Measurements from ENCODE around the gene CYTIP. TPM values are rescaled to one million over a fixed set of nuclear protein-coding genes. Genes with fewer than 3 reads are reported as not detected.
"Not testable (repeated sequence)": the region's sequence is repeated elsewhere in the genome, so short reads cannot be mapped to it uniquely, and the experiment has no call there.

CYTIP gene
- total RNA-seq, 2 donors from 2014 or later: 417 to 596 TPM

DNA sequence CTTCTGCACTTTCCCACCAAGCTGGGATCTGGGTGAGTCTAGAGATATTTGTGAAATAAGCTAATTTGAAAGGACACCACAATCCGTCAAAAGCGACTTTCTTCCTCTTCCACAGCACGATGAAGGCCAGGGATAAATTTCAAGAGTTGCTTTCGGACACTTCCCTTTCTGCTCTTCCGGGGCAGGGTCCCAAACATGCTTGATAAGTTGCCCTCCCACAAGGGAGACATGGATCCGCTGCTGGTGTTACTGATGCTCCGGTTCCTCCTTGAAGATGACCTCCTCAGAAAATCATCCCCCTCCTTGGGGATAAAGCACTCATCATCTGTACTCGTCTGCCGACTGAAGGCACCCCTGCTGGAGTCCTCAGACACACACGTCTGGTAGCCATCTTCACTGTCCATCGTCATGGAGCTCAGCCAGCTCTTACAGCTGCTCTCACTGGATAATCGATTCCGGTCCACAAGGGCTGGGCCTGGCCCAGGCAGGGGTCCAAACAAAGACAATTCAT lies 28.2 kb downstream of the CYTIP start:
- no peak for ATAC-seq
- no peak for DNase-seq (ENCODE audit: low spot score in 2 of 2)
- H3K9me3 Mint-ChIP-seq: no peaks in the 10 kb centered on the region
- peak overlapping the region; percentile 92 to 99 for H3K27ac Mint-ChIP-seq
- peaks cover 54 to 58% of the 10 kb centered on the region in 2 donors for H3K36me3 Mint-ChIP-seq

DNA sequence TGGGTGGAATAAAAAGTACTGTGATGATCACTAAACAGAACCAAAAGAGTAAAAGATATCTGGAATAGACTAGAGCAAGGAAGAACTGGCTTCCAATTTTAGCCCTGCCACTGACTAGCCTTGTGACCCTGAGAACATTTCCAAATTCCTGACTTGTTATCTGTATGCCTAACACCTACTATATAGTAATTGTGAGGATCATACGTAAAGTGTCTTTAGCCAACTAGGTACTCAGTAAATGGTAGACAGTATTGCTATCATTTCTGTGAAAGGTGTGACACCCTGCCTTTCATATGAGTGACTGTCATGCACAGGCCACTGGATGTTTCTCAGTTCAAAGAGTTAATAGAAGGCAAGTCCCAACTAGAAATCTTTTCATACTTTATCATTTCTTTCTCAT lies 29.8 kb downstream of the CYTIP start:
- H3K36me3 Mint-ChIP-seq: peaks cover 42 to 45% of the 10 kb centered on the region in 2 donors
- ATAC-seq (peak; percentile 32 to 62), DNase-seq (ENCODE audit: low spot score in 2 of 2) (no peak)

DNA sequence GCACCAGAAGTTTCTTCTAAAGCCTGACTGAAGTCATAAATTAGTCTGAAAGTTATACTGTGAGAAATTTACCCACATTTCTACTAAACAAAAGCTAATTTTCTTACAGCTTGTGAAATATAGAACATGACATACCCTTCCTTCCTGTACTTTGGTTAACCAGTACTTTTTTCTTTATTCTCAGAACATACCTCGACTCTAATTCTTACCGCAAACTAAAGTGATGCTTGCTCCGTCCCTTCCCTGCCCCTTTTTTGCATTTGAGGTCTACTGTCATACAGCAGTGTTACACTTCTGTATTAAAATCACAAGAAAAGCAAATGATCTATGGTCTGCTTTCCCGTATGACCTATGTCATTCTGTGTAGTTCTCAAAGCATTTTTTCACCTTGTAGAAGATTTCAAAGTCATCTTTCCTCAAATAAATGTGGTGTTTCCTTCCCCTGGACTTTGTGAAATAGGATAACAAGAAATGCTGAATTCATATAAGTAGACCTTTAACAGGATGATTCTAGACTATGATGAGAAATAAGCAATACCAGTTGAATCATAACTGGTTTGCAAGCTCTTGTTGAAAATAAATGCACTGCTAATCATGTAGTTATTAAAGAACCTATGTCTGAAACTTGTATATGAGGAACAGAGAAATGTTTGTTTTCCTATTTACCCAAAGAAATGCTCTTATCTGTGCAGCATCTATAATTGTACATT lies 30.4 kb downstream of the CYTIP start:
- peak; percentile 78 to 81 for ATAC-seq
- H3K27ac Mint-ChIP-seq: peak overlapping the region; percentile 92 to 99
- H3K9me3 Mint-ChIP-seq: no peaks in the 10 kb centered on the region
- H3K36me3 Mint-ChIP-seq: peaks cover 40% of the 10 kb centered on the region in 2 donors
- no peak for DNase-seq (ENCODE audit: low spot score in 2 of 2)

More for the DNA sequence above, 29.8 kb downstream of the CYTIP start:
- Mint-ChIP-seq H3K9me3 (no peaks in the 10 kb centered on the region), H3K27ac (peak overlapping the region; percentile 92 to 99)

GRCh38 chr2:157411624-157412336 lies 32.1 kb downstream of the CYTIP start:
- Mint-ChIP-seq H3K27ac (peak overlapping the region; percentile 89 to 99), H3K9me3 (no peaks in the 10 kb centered on the region), H3K36me3 (peaks cover 26 to 31% of the 10 kb centered on the region in 2 donors)
- ATAC-seq (no peak), DNase-seq (ENCODE audit: low spot score in 2 of 2) (no peak)

DNA sequence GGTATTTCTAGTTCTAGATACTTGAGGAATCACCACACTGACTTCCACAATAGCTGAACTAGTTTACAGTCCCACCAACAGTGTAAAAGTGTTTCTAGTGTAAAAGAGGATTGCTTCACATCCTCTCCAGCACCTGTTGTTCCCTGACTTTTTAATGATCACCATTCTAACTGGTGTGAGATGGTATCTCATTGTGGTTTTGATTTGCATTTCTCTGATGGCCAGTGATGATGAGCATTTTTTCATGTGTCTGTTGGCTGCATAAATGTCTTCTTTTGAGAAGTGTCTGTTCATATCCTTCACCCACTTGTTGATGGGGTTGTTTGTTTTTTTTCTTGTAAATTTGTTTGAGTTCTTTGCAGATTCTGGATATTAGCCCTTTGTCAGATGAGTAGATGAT lies 38.5 kb downstream of the CYTIP start:
- Mint-ChIP-seq H3K27ac (peak overlapping the region; percentile 77 to 90), H3K9me3 (peaks cover 15 to 18% of the 10 kb centered on the region in 2 donors), H3K36me3 (peaks cover 36 to 56% of the 10 kb centered on the region in 2 donors)
- not testable (repeated sequence) for DNase-seq (ENCODE audit: low spot score in 2 of 2); ATAC-seq

- H3K36me3 Mint-ChIP-seq: peaks cover 47 to 66% of the 10 kb centered on the region in 2 donors
- ATAC-seq (peak; percentile 93 to 98), DNase-seq (ENCODE audit: low spot score in 2 of 2) (peak in 1 of 2 donors; percentile 60)
- peak overlapping the region; percentile 86 to 96 for H3K27ac Mint-ChIP-seq
- H3K9me3 Mint-ChIP-seq: peaks cover 19 to 24% of the 10 kb centered on the region in 2 donors
Measured at GRCh38 chr2:157404363-157404762, 39.5 kb downstream of the CYTIP start.

GRCh38 chr2:157402801-157403485 lies 40.9 kb downstream of the CYTIP start:
- DNase-seq (ENCODE audit: low spot score in 2 of 2); ATAC-seq: not testable (repeated sequence)
- Mint-ChIP-seq H3K27ac (peak overlapping the region; percentile 86 to 96), H3K36me3 (peaks cover 57 to 74% of the 10 kb centered on the region in 2 donors), H3K9me3 (peaks cover 22 to 31% of the 10 kb centered on the region in 2 donors)

- H3K9me3 Mint-ChIP-seq: peaks cover 19 to 29% of the 10 kb centered on the region in 2 donors
- H3K27ac Mint-ChIP-seq: no peak overlapping the region
- DNase-seq (ENCODE audit: low spot score in 2 of 2) (no peak), ATAC-seq (peak in 1 of 2 donors; percentile 18)
- peaks cover 41 to 44% of the 10 kb centered on the region in 2 donors for H3K36me3 Mint-ChIP-seq
Measured at GRCh38 chr2:157395811-157396210, 48.1 kb downstream of the CYTIP start.

GRCh38 chr2:157394928-157395327 lies 49.0 kb downstream of the CYTIP start:
- ATAC-seq: no peak
- Mint-ChIP-seq H3K36me3 (peaks cover 33 to 44% of the 10 kb centered on the region in 2 donors), H3K27ac (no peak overlapping the region), H3K9me3 (peaks cover 17 to 28% of the 10 kb centered on the region in 2 donors)
- DNase-seq (ENCODE audit: low spot score in 2 of 2): no peak

DNA sequence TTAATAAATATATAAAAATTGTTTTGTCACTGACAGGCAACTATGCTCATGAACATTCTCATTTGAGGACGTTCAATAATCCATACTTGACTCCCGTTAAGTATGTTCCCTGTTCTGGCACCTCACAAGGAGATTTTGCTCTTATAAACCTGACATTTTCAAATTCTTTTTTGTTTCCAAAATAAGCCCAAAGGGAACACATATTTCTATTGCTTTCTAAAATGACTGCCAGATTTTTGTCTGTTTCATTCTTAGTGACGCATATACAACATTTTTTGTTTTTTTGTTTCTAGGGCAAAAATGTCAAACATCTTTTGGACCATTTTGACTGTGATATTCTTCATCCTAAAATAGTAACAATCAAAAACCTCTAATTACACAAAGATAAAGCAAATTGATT lies 50.5 kb downstream of the CYTIP start:
- H3K36me3 Mint-ChIP-seq: peaks cover 18 to 37% of the 10 kb centered on the region in 2 donors
- ATAC-seq: no peak
- H3K9me3 Mint-ChIP-seq: peaks cover 21 to 30% of the 10 kb centered on the region in 2 donors
- no peak overlapping the region for H3K27ac Mint-ChIP-seq
- DNase-seq (ENCODE audit: low spot score in 2 of 2): no peak

DNA sequence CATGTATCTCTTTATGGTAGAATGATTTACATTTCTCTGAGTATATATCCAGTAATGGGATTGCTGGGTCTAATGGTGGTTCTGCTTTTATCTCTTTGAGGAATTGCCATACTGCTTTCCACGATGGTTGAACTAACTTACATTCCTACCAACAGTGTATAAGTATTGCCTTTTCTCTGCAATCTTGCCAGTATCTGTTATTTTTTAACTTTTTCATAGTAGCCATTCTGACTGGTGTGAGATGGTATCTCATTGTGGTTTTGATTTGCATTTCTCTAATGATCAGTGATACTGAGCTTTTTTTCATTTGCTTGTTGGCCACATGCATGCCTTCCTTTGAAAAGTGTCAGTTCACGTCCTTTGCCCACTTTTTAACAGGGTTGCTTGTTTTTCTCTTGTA lies 55.1 kb downstream of the CYTIP start:
- ATAC-seq (no peak), DNase-seq (ENCODE audit: low spot score in 2 of 2) (no peak)
- no peak overlapping the region for H3K27ac Mint-ChIP-seq
- H3K36me3 Mint-ChIP-seq: peaks cover 17 to 41% of the 10 kb centered on the region in 2 donors
- peaks cover 20 to 37% of the 10 kb centered on the region in 2 donors for H3K9me3 Mint-ChIP-seq

GRCh38 chr2:157386747-157387146 lies 57.1 kb downstream of the CYTIP start:
- Mint-ChIP-seq H3K36me3 (peaks cover 10 to 34% of the 10 kb centered on the region in 2 donors), H3K9me3 (peaks cover 20 to 31% of the 10 kb centered on the region in 2 donors), H3K27ac (peak overlapping the region in 1 of 2 donors; percentile 37)
- no peak for DNase-seq (ENCODE audit: low spot score in 2 of 2)
- no peak for ATAC-seq

- Mint-ChIP-seq H3K36me3 (peaks cover 5 to 34% of the 10 kb centered on the region in 2 donors), H3K27ac (peak overlapping the region in 1 of 2 donors; percentile 37), H3K9me3 (peaks cover 15 to 28% of the 10 kb centered on the region in 2 donors)
- no peak for DNase-seq (ENCODE audit: low spot score in 2 of 2)
- peak; percentile 40 to 62 for ATAC-seq
Measured at GRCh38 chr2:157386247-157386646, 57.6 kb downstream of the CYTIP start.

GRCh38 chr2:157377861-157378260 lies 66.0 kb downstream of the CYTIP start:
- ATAC-seq (no peak), DNase-seq (ENCODE audit: low spot score in 2 of 2) (no peak)
- Mint-ChIP-seq H3K36me3 (peaks cover 30 to 39% of the 10 kb centered on the region in 2 donors), H3K27ac (no peak overlapping the region), H3K9me3 (peaks cover 17 to 28% of the 10 kb centered on the region in 2 donors)

DNA sequence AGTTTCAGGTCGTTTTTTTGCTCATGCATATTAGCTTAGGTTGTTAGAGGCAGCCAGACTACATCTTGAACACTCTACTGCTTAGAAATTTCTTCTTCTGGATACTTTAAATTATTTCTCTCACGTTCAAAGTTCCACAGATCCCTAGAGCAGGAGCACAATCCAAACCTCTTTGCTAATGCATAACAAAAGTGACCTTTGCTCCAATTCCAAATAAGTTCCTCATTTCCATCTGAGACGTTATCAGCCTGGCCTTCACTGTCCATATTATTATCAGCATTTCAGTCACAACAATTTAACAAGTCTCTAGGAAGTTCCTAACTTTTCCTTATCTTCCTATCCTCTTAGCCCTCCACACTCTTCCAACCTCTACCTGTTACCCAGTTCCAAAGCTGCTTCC lies 67.8 kb downstream of the CYTIP start:
- Mint-ChIP-seq H3K36me3 (peaks cover 30 to 32% of the 10 kb centered on the region in 2 donors), H3K27ac (no peak overlapping the region), H3K9me3 (peaks cover 17 to 25% of the 10 kb centered on the region in 2 donors)
- no peak for DNase-seq (ENCODE audit: low spot score in 2 of 2)
- no peak for ATAC-seq

DNA sequence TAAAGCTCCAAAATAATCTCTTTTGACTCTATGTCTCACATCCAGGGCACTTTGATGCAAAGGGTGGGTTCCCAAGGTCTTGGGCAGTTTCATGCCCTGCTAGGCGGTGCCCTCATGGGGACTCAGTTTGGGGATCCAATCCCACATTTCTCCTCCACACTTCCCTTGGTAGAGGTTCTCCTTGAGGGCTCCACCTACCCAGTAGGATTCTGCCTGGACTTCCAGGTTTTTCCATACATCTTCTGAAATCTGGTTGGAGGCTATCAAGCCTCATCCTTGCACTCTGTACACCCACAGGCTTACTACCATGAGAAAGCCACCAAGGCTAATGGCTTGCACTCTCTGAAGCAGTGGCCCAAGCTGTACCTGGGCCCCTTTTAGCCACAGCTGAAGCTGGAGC lies 68.5 kb downstream of the CYTIP start:
- H3K9me3 Mint-ChIP-seq: peaks cover 17 to 19% of the 10 kb centered on the region in 2 donors
- H3K36me3 Mint-ChIP-seq: peaks cover 29% of the 10 kb centered on the region in 2 donors
- no peak for DNase-seq (ENCODE audit: low spot score in 2 of 2)
- H3K27ac Mint-ChIP-seq: no peak overlapping the region
- no peak for ATAC-seq

Measured in activated naive CD4-positive, alpha-beta T cell treated with anti-CD3 and anti-CD28 coated beads, Interleukin-2, amount 50 U/mL, for 72 hours (primary cell).